HG03439 (cell line): ENCODE results near the gene RPP30.
"Not testable (repeated sequence)": the region's sequence is repeated elsewhere in the genome, so short reads cannot be mapped to it uniquely, and the experiment has no call there.

ENCODE experiments used
- ATAC-seq: cut with Tn5 transposase; IDR thresholded peaks from one replicate; pipeline ENCODE4 v1.9.1; 2021; ENCODE audit warnings: mild to moderate bottlenecking, moderate library complexity; ENCODE audit not compliant: unreplicated experiment

RPP30 gene

DNA sequence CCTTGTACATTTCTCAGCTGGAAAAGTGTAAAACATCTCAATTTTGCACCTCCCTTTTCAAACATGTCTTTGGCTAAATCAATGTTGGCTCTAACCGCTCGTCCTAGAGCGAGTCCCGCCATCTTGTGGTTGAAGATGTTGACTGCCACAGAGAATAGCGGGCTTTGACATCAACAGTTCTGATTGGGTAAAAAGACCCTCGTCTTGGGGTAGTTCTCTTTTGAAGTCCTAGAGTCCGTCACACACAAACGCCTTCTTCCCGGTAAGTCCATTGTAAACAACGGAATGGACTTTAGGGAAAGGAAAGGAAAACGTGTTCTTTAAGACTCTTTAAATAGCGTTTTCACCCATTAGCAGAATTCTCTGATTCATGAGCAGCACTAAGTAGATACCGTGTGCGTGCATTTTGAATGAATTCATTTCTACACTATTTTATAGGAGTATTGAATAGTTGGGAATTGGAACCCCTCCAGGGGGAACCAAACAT lies 452 bp upstream of the RPP30 start:
- peak; percentile 52 for ATAC-seq

DNA sequence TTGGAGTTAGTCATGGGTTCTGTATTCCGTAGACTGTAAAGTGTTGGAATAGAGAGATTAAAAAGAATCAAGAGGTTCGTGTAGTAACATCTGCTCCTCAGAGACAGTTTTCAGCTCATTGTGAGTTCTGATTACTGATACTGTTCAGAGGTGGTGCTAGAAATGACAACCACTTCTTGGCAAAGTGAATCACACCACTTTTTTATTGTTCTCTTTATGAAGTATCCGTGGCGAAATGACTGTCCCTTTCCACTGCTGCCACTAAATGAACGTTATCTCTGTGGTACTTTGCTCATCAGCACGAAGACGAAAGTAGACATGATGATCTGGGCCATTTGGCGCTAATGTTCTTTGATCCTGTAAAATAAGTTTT lies 860 bp downstream of the RPP30 start:
- ATAC-seq: no peak

DNA sequence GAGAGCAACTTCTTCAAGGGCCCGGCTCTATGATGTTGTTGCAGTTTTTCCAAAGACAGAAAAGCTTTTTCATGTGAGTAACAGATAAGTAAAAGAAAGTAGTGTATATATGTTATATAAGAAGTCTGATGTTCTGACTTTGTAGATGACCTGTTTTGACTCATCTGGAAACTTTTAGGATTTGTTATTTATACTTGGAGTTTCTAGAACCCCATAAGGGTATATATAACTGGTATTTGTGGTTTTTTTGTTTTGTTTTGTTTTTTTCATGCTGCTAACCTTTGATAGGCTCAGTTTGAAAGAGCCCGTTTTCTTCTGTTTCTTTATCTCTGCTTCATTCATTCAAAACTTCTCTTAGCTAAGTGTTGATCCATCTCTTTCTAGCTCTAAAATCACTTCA lies 7.3 kb downstream of the RPP30 start:
- no peak for ATAC-seq

DNA sequence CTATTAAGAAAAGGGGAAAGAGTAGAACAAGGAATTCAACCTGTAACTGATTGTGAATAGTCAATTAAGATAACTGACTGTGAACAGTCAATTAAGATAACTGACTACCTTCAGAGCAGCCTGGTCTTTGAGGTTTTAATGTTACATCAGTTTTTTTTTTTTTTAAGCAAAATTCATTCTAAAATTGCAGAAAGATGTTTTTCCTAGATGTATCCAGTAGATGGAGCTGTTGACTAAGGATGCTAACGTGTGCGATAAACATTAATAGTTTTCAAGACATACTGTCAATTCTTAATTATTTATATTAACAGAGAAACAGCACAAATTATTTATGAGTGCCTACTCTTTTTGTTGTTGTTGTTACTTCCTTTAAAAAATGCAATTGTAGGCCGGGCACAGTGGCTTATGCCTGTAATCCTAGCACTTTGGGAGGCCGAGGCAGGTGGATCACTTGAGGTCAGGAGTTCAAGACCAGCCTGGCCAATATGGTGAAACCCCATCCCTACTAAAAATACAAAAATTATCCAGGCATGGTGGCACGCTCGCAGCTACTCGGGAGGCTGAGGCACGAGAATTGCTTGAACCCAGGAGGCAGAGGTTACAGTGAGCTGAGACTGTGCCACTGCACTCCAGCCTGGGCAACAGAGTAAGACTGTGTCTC lies 8.4 kb downstream of the RPP30 start:
- not testable (repeated sequence) for ATAC-seq

DNA sequence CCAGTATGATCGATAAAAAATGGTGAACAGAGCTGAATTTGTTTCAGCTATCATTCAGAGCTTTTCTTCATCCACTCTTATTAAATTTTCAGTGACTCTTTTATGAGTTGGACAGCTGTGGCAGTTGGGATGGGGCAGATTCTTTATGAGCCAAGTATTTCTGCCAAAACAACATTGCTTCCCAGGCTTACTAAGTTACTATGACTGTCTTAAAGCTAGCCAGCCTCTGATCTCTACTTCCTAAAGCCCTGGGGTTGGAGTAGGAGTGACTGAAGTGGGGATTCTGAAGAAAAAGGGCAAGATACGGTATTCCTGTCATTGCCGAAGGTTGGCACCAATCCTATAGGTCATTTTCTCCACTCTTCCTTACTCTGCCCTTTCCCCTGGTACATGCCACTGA lies 12.7 kb downstream of the RPP30 start:
- ATAC-seq: no peak

DNA sequence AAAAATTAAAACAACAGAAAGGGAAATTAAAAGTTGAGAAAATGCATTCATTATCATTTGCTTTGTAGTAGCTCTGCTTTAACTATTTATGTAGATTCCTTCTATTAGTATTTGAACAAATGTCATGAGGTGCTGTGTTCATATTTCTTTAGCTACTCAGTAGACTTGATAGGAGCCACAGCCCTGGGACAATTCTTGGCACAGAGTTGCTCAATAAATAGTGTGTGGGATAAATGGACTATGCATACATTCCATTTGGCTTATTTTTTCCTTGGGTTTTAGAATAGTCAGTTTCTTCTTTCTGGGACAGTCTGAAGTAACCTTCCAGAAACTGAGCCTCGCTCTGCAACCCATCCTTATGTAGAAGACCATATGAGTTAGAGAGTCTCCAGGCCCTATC lies 13.4 kb downstream of the RPP30 start:
- no peak for ATAC-seq

DNA sequence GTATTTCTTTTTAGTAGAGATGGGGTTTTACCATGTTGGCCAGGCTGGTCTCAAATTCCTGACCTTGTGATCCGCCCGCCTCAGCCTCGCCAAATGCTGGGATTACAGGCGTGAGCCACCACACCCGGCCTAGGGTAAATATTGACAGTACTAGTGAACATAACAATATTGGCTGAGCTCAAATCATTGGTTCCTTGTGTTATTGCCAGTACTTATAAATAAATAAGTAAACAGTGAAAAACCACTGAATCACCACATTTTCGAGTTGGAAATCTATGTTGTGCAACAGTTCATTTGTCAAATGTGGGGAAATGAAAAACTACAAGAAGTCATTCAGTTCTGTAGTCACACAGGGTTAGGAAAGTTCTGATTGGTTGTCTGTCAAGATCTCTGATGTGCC lies 15.8 kb downstream of the RPP30 start:
- ATAC-seq: no peak

DNA sequence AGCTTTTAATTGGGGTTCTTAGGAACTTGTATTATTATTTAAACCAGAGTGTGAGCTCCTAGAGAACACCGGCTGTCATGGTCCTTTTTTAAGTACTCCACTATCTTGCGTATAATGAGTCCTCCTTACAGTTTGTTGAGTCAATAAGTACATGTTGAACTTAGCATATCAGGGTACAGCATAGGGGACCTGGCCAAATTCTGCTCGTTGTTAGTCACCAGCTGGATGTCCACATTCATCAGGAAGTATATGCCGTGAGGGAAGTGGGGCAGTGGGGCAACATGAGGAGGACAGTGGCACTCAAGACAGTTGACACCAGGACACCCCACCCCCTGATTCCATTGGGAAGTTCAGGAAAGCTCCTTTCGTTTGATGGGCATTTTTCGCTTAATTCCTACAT lies 16.6 kb downstream of the RPP30 start:
- no peak for ATAC-seq

DNA sequence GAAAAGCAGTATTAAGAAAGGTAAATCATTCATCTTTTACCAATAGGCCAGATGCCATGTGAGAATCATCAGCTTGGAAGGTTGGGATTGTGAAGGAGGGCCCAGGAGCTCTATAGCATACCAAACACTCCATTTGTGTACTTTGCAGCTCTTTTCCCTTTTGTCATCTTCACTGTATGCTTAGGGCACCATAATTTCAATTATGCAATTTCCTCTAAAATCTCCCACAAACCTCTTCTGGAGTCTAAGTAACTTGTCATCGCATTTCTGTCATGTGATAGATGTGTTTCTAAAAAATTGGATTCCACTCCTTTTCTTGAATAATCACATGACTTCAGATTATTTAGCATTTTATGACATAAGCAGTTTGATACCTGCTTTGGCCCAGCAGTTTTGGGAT lies 17.9 kb downstream of the RPP30 start:
- no peak for ATAC-seq

DNA sequence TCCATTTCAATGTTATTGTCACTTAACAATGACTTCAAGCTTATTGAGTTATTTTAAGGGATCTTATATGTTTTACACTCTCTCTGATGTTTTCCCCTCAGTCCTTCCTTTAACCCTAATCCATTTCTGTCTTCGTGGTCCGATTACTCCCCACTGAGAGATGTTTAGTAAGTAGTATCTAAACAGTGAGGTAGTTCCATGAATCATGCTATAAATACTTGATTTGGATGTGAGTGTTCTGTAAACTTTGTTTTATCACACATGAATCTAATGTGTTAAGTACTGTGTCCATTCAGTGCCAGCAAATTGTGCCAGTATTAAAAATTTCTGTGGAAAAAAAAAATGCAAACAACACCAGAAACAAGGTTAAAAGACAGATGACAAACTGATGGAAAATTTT lies 18.6 kb downstream of the RPP30 start:
- ATAC-seq: no peak

DNA sequence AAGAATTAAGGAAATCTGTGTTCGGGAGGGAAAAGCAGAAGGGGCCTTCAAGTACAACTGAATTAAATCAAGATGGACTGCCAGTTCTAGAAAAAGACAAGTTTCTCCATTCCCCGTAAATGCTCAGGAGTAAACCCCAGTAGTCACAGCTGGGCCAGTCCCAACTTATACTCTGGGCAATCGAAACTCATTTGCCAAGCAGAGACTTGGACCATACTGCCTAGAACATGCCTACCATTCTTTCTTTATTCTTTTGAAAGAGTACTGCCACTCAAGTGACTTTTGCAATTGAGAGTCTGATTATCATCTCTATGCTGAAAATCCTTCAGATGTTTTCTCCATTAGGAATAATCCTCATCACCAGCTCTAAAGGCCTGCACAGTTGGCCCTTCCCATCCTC lies 21.4 kb downstream of the RPP30 start:
- ATAC-seq: no peak

DNA sequence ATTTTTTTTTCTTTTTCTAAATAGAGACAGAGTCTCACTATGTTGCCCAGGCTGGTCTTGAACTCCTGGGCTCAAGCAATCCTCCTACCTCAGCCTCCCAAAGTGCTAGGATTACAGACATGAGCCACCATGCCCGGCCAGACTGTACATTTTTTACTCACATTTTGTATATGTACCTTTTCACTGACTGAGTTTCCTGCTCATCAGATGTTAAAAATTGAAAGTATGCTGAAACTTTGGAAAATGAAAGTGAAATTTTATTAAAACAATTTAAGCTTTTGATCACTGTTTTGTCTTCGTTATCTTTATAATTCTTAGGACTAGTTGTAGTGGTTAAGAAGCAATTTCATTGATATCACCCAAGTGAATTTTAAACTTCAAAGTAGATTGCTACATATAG lies 25.1 kb downstream of the RPP30 start:
- ATAC-seq: not testable (repeated sequence)

DNA sequence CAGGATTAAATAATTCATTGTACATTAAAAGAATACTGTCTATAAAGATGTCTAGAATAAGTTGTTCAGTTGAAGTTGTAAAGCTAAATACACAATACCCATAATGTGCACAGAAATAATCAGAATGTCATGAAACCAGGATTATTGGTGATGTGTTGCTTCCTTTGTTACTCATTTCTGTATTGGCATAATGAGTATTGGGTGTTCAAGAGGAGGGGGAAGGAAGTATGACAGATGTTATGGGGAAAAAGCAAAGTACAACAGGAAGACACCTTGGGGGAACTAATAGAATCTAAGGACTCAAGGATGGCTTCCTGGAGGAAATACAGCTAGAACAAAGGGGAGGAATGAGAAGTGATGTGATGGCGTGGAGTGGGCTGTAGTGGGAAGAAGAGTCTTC lies 34.2 kb downstream of the RPP30 start:
- ATAC-seq: peak; percentile 54

DNA sequence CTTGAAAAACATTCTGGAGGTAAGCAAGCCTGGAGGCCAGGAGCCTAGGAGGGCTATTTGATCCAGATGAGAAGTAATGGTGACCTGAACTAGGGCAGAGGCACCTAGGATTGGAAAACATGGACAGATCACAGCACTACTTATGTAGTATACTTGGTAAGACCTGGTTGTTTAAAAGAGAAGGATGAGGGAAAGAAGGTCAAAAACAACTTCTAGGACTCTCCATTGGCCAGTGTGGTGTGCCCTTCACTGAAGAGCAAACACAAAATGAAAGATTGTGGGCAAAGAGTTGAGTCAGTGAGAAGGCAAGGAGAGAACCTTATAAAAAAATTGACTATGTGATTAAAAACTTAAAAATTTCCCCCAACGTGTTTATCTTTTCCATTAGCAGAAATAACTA lies 34.8 kb downstream of the RPP30 start:
- no peak for ATAC-seq

DNA sequence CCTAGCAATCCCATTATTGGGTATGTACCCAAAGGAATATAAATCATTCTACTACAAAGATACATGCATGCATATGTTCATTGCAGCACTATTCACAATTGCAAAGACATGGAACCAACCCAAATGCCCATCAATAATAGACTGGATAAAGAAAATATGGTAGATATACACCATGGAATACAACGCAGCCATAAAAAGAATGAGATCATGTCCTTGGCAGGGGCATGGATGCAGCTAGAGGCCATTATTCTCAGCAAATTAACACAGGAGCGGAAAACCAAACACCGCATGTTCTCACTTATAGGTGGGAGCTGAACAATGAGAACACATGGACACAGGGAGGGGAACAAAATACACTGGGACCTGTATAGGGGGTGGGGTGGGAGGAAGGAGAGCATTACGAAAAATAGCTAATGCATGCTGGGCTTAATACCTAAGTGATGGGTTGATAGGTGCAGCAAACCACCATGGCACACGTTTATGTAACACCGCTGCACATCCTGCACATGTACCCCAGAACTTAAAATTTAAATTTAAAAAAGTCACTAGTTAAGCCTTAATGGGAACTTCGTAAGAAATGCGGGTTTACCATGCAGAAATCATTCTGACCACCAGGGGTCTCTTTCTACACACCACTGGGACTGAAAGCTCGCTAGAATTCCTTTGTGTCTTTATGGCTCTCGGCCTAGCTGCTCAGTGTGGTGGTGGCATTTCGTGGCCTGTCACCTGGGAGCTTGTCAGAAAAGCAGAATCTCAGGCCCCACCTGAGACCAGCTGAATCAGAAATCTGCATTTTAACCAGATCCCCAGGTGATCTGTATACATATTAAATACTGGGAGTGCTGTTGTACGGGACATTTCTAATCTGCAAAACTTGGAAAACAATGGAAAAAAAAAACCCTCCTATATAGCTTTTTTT lies 39.6 kb downstream of the RPP30 start:
- peak; percentile 71 for ATAC-seq

DNA sequence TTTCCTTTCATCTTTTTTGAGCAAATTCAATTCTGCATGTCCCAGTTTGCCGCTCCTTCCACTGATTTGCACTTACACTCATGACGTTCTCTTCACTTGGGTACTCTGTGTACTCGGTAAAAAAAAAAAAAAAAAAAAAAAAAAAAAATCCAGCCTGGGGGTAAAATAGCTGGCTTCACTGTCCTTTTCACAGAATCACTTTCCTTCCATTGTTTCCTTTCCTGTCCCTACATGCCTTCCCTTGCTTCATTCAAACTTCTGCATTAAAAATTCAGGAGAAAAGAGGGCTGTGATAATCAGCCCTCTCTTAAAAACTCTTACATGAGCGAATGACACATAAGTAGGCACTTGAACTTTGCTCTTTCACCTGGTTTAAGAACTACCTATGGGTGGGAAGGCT lies 40.4 kb downstream of the RPP30 start:
- no peak for ATAC-seq

DNA sequence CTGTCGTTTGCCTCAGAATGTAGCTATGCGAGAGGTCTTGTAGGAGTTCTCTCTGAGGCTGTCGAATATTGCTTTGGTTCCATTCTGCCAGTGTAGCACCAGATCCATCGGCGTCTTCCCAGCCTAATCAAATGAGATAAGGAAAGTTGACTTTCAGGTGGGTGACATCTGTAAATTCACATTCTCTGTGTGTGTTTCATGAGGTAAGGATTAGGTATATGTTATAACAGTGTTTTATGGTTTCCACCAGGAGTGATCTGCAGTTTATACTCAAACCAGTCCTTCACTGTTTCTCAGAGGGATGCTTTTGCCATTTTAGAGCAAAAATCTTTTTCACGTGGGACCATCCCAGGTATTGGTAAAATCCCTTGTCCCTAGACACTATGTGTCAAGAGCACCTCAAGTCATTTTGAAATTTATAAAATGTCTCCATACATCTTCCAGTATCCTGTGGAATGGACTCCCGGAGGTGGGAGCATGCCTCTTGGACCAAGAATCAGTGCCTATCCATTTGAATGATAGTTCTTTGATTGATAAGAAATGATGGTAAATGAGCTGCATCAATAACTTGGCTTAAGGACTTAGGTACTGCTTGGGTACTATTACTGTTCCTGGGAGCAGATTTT lies 41.2 kb downstream of the RPP30 start:
- ATAC-seq: no peak

DNA sequence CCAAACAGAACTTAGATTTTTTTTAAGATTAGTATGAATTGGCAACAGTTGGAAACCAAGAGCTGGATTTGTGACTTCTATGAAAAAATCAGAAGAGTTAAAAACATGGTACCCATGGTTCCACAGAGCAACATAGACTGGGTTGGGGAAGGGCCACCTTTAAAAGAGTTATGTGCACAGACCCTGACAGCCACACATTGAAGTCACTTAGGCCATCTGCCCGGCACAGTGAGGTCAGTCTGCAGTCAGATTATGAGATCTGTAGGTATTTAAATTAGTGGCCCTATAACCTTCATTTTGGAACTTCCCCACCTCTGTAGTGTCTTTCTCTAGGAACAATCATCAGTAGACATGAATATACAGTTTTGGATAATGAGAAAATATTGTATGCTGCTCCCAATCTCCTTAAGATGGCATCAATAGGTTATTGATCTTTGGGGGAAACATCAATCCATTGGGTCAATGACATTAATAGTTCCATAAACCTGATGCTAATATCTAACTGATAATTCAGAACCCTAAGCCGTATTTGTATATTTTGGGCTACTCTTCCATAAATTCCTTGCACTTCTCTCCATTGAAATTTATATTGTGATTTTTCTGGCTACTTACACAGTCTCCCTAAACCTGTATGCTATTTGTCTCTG lies 42.1 kb downstream of the RPP30 start:
- ATAC-seq: no peak

DNA sequence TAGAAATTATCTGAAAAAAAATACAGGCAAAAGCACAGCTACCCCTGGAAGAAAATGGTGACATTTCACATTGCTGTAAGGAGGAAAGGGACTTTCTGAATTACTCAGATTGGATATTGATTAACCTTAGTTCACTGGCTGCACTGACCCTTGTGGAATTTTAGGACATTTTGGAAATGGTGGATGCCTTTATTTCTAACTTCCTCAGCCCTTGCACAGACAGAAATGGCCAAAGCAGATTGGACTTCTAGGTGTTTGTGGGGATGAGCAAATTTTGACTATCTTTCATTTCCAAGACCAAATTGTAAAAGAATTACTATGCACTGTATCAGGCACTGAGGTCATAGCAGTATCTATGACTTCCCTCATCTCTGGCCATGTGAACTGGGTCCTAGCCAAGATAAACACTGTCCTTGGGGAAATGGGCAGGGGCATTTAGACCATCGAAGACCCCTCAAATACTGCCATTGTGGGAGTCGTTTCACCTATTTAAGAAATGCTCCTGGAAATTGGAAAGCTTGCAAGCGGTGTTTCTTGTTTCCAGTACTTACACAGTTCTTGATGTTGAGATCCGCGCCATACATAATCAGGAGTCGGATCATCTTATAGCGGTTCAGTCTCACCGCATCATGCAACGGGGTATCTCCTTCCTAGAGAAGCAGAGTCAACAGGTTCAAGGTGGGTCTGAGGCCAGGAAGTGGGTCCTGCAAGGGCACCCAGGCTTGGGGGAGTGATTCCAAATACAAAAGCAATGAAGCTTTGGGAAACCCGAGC lies 43.4 kb downstream of the RPP30 start:
- no peak for ATAC-seq

DNA sequence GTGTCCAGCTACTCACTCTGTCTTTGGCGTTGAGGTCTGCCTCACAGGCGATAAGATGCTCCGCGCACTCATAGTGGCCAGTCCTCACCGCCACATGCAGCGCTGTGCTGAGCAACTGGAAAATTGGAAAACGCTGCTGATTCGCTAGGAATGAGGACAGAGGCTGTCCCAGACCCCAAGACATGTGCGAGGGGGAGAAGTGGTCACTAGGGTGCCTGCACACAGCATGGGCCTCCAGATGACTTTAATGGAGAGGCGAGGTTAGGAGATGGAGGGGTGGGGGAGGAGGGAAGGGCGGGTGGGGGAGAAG lies 43.9 kb downstream of the RPP30 start:
- ATAC-seq: no peak
